Dermis microvascular lymphatic vessel endothelial cell (primary cell): ENCODE measurements around the gene ABCA8. TPM values are rescaled to one million over a fixed set of nuclear protein-coding genes. Genes with fewer than 3 reads are reported as not detected.
A peak's percentile ranks its signal among the peaks of the same experiment; 100 is the strongest.

Experiments
- DNase-seq, 2 donors: peaks; one replicate each; pipeline versions ENCODE4 v3.0.0 to v3.0.0-alpha.2; 2010; ENCODE audit warnings: low read depth in 2 of 2
- total RNA-seq: library from RNA; depleted of rRNA; stranded (reverse); fragments of >200 nt; gene quantifications from 2 replicates; pipeline ENCODE4 v1.2.1, GENCODE V29; 2014

Gene ABCA8
- total RNA-seq, 1 donor from 2014 or later: under 0.01 TPM

DNA sequence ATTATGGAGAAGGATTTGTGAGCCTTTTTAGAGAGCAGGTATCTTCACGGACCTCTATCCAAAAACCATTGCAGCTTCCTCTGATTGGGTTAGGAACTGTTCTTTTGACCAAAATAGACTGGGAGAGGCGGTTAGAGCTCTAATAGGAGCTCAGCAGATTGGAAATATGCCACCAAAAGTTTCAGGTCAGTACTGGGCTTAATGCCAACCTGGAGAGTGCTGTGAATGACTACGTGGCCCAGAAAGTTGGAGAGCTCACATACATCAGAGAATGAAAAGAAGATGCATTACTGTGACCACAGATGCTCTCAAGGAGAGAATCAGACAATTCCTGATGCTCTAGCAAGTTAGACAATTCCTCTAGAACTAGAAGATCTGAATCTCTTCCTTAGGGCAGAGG, 86.5 kb downstream of the ABCA8 start:
- DNase-seq: peak in 1 of 2 donors; percentile 40

DNA sequence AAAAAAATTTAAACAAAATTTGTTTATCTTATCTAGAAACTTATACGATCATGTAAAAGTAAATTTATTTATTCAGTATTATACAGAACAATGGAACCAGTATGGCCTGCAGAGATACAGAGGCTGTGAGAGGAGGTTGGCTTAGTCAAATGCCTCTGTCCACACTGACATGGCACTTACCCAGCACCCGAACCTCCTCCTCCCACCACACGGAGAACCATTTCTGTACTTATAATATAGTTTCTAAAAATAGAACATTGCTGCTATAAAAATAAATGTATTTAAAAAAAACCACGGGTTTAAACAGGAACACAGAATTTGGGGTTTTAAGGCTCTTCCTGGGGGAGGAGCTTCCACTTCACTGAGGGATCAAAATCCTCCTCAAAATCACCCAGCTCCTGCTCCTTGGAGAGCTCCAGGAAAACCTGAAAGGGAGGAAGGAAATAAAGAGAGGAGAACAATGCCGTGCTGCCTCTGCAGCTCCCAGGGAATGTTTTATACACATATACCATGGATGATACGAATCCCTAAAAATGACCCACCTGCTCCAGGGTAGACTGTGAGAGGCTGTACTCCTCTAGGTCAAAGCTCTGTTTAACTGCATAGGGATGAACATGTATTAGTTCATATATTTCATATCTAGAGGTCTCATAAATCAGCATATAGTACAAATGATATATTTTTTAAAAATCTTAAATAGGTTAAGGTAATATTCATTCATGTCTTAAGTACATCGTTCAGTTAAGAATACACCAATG, 87.3 kb downstream of the ABCA8 start:
- DNase-seq: no peak

DNA sequence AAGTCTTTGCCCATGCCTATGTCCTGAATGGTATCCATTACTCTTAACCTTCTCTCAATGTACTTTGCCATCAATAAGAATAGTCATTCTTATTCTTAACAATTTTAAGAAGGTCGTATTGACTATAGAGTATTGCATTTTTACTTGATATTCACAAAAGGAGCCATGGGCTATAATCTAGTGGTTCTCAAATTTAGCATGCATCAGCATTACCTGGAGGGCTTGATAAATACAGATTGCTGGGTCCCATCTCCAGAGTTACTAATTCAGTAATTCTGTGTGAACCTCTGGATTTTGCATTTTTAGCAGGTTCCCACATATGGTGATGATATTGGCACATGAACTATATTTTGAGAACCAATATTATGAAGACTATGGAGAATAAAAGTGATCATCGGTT, 89.6 kb downstream of the ABCA8 start:
- DNase-seq: no peak

DNA sequence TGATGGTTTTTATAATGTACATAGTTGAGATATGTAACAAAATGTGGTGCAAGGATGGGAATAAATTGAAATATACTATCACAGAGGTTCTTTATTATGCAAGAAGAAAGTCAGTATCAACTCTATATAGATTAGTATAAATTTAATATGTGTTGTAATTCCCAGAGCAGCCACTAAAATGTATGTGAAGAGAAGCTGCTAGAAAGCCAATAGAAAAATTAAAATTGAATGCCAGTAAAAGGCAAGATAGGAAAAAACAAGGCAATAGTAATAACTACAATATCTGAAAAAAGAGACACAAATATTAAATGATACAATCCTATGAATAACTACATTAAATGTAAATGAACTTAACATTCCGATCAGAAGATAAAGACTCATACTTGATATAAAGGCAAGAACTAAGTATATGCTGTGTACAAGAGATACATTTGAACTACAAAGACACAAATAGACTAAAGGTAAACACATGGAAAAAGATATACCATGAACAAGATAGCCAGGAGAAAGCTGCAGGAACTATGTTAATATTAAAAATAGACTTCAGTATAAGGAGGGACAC, 92.0 kb downstream of the ABCA8 start:
- no peak for DNase-seq

DNA sequence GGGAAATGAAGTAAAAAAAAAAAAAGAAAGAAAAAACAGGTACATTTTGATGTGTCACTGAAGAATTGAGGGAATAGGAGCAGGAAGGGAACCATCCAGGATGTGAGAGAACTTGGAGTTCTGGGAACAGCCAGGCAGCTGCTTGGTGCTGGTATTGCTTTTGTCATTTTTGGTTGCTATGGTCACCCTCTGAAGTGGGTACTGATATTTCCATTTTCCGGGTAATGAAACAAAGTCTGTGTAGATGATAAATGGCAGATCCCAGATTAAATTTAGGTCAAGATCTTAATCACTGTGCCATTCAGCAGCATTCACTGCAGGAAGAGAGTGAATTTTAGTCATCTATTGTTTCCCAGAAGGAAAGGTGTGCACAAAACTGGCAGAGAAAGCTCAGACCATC, 93.6 kb downstream of the ABCA8 start:
- DNase-seq: peak in 1 of 2 donors; percentile 60

DNA sequence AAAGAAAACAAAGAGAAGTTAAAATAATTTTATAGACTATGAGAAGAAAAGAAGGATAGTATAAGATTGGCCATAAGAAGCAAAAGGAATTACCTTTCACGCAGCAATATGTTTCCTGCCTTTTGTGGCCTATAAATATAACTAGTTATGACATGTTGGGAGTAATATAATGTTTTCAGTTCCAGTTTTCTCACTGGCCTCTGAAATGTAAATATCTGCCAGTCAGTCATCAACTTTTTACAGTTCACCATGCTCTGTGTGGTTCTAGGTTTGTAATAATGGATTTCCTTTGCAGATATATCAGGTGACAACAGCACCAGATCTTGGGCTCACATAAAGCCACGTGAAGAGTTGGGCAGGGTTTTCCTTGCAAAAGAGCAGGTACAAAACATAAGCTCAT, 94.3 kb downstream of the ABCA8 start:
- no peak for DNase-seq

DNA sequence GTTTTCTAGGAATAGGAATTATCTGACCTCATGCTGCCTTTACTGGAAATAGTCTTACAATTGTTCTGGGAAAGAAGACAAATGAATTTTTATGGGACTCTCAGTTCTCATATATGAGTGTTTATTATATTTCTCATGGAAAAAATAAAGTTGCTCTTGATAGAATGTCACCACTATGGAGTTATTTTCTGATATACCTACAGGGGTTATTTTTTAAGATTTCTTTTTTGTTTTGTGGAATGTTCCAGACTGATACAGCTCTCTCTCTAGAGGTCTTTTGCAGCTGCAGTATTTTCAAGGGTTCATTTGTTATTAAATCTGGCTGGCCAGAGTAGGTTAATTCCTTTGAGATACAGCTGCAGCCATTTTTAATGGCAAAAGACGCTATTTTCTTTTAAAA, 100.7 kb downstream of the ABCA8 start:
- no peak for DNase-seq

DNA sequence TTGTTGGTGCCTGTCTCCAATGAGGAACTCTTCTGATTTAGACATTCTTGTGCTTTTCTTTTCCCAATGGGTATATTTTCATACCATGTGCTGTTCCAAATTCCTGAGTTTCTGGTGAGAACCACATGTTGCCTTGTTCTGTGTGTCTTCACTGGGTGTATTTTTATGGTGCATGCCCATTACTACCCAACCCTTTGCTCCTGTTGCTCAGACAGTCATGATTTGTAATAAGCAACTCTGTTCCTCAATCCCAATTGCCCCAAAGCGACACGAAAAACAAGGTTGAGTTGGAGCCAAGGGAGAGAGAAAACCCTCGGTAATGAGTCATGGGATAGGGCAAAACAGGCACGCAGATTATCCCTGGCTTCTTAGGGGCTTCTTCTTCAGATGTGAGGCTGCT, 101.8 kb downstream of the ABCA8 start:
- DNase-seq: no peak

DNA sequence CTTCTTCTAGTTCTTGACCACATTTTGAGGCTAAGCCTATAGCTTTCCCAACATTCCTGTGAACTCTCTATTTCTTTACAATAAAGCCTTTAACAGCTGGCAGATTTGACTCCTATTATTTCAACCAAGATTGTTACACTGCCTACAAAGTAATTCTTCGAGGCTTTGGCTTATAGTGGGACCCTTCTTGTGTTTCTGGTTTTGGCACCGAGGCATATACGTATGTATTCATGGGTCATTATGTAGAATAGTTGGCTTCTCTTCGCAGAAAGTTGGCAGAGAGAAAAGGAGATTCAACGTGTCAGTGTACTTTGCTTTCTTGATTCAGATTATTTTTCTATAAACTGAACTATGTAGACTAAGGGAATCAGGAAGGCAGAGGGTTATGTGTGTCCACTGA, 102.2 kb downstream of the ABCA8 start:
- DNase-seq: no peak

DNA sequence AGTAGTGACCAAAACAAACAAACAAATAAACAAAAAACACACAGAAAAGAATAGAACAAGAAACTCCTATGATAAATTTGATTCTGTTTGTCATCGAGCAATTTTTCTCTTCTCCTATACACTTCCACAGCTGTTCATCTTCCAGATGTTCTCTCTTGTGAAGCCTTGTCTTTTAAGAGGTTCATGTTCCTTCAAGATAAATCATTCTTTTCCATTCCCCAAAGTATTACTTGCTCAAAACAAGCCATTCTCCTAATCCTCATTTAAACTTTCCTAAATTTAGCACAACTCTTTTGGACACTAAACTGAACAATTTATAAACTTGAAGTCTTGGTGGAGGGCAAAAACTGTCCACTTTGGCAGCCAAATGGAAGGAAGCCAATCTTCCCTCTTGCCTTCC, 103.3 kb downstream of the ABCA8 start:
- no peak for DNase-seq

DNA sequence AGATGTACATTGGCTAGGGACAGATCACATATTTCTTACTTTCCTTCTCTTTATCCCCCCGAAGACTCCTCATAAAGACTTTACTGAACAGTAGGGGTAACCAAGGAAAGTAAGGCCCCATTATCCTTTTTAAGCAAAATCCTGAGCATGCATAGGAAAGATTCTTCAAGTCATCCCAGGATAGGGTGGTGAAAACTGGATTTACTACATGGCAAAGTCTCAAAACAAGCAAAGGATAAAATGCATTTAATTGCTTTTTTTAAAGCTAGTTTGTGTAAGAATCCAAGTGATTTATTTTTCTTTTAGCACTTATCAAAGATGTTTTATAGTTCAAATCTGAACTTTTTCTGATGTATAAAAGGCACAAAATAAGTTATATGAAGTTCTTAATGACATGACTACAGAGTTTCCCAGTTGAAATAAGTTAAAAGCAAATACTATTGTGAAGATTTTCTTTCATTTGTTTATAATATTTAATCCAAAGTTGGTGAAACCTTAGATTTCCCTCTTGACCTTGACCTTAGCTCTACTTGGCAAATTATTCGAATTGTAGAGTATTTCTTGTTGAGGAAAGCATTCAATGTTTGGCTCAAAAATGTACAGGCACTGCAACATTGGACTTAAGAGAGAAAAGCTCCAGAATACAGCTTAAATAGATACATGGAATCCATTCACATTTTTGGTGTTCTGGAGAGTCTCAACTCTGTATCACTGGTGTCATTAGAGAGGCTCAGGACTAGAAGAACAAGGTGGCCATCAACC, 104.3 kb downstream of the ABCA8 start:
- DNase-seq: no peak

DNA sequence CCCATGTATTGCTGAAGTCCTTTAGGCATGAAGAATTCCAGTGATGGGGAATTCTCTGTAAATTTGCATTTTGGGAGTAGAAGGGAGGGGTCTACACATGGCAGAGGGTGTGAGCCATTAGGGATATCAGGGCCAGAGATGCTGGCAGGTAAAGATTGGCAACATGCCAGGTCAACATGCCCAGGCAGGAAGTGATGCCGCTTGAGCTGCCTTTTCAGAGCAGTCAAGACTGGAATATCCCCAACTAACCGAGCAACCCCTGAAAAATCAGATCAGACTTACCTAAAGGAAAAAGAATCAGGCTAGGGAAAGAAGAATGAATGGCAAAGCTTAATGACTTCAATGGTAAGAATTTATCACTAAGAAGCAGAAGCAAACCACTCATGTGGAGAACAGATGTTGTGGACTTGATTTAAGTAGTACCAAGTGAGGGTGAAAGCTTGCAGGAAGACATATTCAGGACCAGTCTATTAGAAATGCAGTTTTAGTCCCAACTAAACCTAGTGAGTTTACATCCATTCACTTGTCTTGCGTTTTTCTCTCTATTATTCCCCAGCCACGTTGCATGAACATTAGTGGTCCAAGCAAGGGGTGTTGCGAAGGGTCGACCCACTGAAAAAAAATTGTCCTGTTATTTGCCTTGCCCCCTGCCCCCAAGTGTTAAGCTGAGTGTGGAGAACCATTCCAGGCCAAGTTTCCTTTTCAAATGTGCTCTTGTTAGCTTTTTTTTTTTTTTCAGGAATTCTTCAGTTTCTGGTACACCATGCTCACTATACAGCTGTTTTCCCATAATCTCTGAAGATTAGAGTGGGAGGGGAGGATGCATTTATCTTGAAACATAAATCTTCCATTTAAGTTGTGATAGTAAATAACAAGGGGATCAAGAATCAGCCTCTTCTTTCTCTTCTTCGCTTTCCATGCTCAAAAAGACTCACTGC, 105.2 kb downstream of the ABCA8 start:
- no peak for DNase-seq

DNA sequence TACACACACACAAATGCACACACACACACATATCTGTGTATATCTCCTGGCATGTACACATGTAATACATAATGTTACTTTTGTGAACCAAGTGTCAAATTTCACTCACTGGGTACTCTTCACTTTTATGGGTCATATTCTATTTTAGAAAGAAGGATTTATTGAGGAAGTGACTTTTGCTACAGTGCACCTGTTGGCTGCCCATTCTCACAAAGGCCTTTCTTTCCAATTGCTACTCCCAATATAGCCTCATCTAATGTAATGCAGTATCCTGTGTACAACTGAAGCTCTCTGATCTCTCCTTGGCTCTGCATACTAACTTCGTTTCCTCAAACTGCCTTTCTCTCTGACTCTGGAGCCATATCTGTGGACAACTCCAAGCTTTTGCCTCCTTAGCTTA, 107.5 kb downstream of the ABCA8 start:
- no peak for DNase-seq

DNA sequence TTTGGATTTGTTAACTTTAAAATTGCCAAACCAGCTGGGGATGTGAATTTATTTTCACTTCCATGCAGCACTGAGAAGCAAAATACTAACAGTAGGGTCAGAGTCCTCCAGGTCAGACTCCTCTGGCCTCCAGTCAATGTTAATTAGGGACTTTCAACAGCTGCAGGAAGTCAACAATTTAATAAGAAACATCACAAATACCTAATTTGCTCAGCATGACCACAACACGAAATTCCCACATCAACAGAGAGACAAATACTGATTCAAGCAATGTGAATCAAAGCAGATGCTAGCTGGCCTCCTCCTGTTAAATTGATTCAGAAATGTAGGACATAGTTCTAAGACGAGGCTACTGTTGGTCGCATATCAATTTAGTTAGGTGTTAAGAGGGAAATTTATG, 111.7 kb downstream of the ABCA8 start:
- no peak for DNase-seq

DNA sequence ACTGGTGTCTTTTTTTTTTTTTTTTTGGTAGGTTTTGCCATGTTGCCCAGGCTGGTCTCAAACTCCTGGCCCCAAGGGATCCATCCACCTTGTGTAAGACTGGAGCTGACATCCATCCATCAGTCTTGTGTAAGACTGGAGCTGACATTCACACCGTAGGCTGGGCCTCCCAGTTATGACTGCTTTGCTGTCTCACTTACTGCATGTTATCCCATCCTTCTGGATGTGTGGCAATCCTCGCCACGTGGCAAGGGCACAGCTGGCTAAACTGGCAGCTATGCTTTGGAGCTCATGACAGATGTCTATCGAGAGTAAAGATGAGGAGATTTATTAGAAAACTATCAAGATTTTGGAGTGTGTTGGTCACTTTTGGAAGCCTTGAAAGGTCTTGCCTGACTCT, 115.1 kb downstream of the ABCA8 start:
- DNase-seq: no peak

DNA sequence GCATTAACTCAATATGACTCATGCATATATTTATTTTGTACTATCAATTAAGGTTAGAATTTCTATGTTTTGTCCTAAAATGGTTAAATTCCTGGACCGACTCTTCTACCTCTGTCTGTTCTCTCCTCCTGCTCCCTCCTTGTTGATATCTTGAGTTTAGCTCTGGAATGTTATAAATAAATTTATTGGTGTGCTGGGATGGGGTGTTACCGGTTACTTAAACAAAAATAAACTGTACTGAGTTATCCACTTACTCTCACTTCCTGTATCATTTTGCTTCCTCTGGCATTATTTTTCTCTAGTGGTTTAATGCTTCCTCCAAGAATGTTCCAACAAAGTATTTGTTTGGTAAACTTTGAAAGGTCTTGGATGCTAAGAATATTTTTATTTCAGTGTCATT, 120.1 kb downstream of the ABCA8 start:
- no peak for DNase-seq

DNA sequence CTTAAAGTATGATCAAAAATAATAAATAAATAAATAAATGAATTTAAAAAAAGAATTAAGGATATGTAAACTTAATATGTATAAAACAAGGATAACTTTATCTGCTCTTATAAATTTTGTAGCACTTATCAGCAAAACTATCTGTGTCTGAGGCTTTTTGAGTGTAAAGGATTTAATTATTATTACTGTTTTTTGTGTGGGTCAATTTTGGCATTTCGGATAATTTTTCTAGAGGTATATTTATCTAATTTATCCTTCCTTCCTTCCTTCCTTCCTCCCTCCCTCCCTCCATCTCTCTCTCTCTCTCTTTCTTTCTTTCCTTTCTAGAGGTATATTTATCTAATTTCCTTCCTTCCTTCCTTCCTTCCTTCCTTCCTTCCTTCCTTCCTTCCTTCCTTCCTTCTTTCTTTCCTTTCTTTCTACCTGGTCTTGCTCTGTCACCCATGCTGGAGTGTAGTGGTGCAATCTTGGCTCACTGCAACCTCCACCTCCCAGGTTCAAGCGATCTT, 120.8 kb downstream of the ABCA8 start:
- no peak for DNase-seq

DNA sequence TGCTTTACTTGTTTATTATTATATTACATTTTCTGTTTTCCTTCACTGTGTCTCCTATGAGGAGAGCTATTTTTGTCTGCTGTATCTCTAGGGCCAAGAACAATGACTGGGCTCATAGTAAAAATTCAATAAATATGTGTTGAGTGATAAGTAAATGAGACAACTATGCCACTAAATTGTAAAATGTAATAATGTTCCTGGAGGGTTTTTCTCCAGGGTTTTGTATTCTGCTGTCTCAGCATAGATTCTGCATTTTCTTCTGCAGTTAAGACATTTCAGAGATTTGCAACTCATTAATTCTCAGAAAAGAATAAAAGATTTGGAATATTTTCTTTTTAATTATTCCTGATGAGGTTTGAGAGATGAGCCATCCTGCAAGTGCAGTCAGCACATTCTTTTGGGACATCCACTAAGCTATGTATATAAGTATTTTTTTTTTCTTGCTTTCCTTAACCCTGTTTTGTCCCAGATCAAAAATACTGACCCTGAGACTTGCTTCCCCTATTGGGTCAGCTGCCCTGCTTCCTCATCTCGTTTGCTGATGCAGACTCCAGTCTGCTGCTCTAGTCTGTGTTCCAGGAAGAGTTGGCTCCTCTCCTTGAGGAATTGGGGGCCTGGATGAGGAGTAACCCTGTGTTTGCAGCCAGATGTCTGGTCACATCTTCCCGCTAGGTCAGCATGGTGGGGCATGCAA, 122.9 kb downstream of the ABCA8 start:
- no peak for DNase-seq

DNA sequence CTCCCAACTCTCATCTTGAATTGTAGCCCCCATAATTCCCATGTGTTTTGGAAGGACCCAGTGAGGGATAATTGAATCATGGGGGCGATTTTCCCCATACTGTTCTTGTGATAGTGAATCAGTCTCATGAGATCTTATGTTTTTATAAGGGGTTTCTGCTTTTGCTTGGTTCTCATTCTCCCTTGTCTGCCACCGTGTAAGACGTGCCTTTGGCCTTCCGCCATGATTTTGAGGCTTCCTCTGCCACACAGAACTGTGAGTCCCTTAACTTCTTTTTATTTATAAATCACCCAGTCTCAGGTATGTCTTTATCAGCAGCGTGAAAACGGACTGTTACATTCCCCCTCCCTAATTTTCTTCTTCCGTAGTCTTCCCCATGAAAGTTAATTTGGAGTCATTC, 124.0 kb downstream of the ABCA8 start:
- DNase-seq: no peak

DNA sequence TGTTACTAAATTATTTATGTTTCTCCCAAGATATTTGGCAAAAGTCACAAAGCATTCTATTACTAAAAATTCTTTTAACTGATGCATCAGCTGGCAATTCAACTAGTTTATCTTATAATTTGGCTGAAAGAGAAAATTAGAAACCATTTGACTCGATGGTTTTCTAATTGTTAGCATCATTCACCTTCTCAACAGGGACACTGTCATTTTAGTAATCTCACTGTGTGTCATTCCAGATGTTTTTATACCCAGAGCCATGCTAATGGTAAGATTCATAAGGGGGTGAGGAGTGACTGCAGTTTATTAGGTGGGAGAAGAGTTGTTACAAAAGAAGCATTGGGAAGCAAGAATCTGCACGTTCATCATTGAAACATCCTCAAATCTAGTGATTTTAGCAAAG, 124.9 kb downstream of the ABCA8 start:
- no peak for DNase-seq

DNA sequence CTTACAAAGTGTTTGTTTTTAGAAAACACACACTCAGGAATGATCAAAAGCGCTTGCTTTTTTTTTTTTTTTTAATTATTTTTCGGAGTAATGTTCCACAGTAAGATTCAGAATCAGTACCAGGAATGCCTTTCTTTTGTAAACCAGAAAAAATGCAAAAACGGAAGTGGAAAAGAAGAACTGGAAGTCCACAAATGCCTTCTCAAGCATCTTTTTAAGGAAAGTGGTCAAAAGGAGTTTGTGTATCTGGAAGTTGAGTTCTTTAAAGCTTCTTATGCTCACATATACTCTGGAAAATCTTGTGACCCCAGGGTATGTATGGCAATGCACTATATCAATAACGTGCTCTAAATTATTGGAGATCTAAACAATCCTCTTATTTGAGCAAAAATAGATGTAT, 126.0 kb downstream of the ABCA8 start:
- DNase-seq: no peak
